HEK293 (cell line): ENCODE measurements around the gene TMEM141.

ENCODE experiments used
- MYNN ChIP-seq: fragments of 450-650 bp; formaldehyde crosslinking; IDR thresholded peaks from 2 replicates; pipeline ENCODE4 v1.5.1; 2016; ENCODE audit warnings: missing biosample characterization, missing genetic modification characterization, borderline replicate concordance
- REST ChIP-seq: fragments of 450-650 bp; formaldehyde crosslinking; IDR thresholded peaks from 2 replicates; pipeline ENCODE4 v1.5.1; 2016; ENCODE audit warnings: missing biosample characterization, missing genetic modification characterization
- ZBTB6 ChIP-seq: fragments of 450-650 bp; formaldehyde crosslinking; IDR thresholded peaks from 2 replicates; pipeline ENCODE4 v1.5.1; 2017; ENCODE audit warnings: missing biosample characterization, missing genetic modification characterization
- ZNF274 ChIP-seq, 2 experiments: fragments of 200-500 bp in 1 of 2; fragments of 450-650 bp in 1 of 2; sonication (Bioruptor generic) in 1 of 2; formaldehyde crosslinking in 1 of 2; IDR thresholded peaks; 2 replicates each; pipeline versions ENCODE4 v1.5.1 to v1.6.1; 2014 to 2016; ENCODE audit warnings: borderline replicate concordance in 1 of 2, inconsistent platforms in 1 of 2, low read length in 1 of 2, missing biosample characterization in 1 of 2, missing genetic modification characterization in 1 of 2

GRCh38 chr9:136787690-136788400 is 3.3 kb upstream of the TMEM141 start:
- TF ChIP-seq ZBTB6, result no peak
- no peak for TF ChIP-seq ZNF274 (IDR thresholded peaks at IDR 0.05; ENCODE audit: low read length)
- no peak for TF ChIP-seq ZNF274 (tag by site-specific recombination; IDR thresholded peaks at IDR 0.05; ENCODE audit: borderline replicate concordance)
- TF ChIP-seq MYNN (tag by site-specific recombination), result no peak
- no peak for TF ChIP-seq REST
